H1 (cell line): ENCODE results near the gene COL20A1. TPM values are rescaled to one million over a fixed set of nuclear protein-coding genes. Genes with fewer than 3 reads are reported as not detected.

Source experiments
- CBX8 ChIP-seq: fragments of 300-800, 300-1000 bp; sonication (generic); IDR thresholded peaks from 2 replicates; pipeline ENCODE4 v1.7.1; 2016; ENCODE audit warnings: low read depth, low read length, borderline replicate concordance
- CHD1 ChIP-seq: IDR thresholded peaks from 2 replicates; pipeline ENCODE4 v1.6.1; 2012; ENCODE audit warnings: low read depth, low read length, improper control_type of control experiment
- CHD2 ChIP-seq: IDR thresholded peaks from 2 replicates; pipeline ENCODE4 v1.6.1; 2012; ENCODE audit warnings: low read length, improper control_type of control experiment
- CTBP2 ChIP-seq: IDR thresholded peaks from 2 replicates; pipeline ENCODE4 v1.7.0; 2011; ENCODE audit warnings: borderline replicate concordance, mild to moderate bottlenecking, moderate library complexity, mixed read lengths, low read length; ENCODE audit not compliant: insufficient read depth, insufficient read length
- SP4 ChIP-seq: IDR thresholded peaks from 2 replicates; pipeline ENCODE4 v1.6.1; 2012; ENCODE audit warnings: low read length, inconsistent platforms
- TEAD4 ChIP-seq: IDR thresholded peaks from 2 replicates; pipeline ENCODE4 v1.6.1; 2012; ENCODE audit warnings: low read depth, low read length, inconsistent platforms, mixed read lengths
- polyA plus RNA-seq, 7 experiments: library from polyadenylated mRNA; depleted of rRNA in 3 of 7; stranded (reverse) in 5 of 7; unstranded in 2 of 7; fragments of >200 nt in 5 of 7; fragments of 200-250 nt in 2 of 7; gene quantifications; 1 replicate in 5 of 7; 2 replicates in 1 of 7; 4 replicates in 1 of 7; pipeline versions ENCODE4 v1.2.1 to v1.2.3, GENCODE V29; 2011 to 2013; ENCODE audit warnings: missing spikeins in 2 of 7, mixed read lengths in 2 of 7
- total RNA-seq: library from RNA; stranded (reverse); fragmentation: NEBNext Ultra II Directional; extraction: Animal tissue kit (Norgen Biotek cat#: 25700); gene quantifications from 2 replicates; pipeline ENCODE4 v1.2.1, GENCODE V29; 2021
- TF ChIP-seq, protein P1 (sequence below): fragments of 300-600 bp; sonication (generic); IDR thresholded peaks from 2 replicates; pipeline ENCODE4 v1.7.1; 2012; ENCODE audit warnings: low read length, moderate library complexity, mild to moderate bottlenecking, inconsistent platforms; ENCODE audit not compliant: insufficient replicate concordance

Gene COL20A1
- total and polyA plus RNA-seq, 2 of the 8 experiments (the other 6 are each of a cell fraction or from before 2014, with no cell fraction given): 0.19 to 0.21 TPM

DNA sequence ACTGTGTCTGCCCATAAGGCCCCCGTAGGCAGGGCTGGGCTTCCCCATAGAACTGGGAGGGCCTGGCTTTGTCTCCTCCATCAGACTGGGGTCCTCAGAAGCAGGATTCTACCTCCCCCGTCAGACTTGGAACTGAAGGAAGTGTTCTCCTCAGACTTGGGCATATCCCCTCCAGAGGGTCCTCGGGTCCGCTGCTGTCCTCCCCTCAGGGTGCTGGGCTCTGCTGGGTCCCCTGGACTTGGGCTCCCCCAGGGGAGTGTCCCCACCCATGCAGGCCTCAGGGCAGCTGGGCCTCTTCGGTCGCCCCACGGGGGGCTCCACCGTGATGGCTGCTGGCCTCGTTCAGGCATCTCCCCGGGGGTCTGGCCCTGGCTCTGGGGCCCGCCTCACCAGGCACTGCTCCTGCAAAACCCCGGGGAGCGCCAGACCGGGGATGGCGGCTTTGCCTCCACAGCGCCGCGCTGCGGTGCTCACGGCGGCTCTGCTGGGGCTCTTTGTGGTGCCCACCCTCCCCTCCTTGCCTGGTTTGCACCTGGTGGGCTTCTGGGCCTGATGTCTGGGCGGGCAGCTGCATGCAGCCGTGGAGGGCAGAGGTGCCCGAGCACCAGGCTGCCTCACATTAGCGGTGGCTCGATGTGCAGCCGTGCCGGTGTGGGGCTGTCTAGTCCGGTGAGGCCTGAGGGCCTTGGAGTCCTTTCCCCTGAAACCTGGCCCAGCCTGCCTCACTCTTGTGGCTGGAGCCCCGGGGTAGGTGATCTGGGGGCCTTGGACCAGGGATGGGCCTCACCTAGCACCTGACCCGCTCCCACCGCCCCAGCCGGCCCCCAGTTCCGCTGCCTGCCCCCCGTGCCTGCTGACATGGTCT lies 13.9 kb downstream of the COL20A1 start (continued):
- TF ChIP-seq, protein P1, sequence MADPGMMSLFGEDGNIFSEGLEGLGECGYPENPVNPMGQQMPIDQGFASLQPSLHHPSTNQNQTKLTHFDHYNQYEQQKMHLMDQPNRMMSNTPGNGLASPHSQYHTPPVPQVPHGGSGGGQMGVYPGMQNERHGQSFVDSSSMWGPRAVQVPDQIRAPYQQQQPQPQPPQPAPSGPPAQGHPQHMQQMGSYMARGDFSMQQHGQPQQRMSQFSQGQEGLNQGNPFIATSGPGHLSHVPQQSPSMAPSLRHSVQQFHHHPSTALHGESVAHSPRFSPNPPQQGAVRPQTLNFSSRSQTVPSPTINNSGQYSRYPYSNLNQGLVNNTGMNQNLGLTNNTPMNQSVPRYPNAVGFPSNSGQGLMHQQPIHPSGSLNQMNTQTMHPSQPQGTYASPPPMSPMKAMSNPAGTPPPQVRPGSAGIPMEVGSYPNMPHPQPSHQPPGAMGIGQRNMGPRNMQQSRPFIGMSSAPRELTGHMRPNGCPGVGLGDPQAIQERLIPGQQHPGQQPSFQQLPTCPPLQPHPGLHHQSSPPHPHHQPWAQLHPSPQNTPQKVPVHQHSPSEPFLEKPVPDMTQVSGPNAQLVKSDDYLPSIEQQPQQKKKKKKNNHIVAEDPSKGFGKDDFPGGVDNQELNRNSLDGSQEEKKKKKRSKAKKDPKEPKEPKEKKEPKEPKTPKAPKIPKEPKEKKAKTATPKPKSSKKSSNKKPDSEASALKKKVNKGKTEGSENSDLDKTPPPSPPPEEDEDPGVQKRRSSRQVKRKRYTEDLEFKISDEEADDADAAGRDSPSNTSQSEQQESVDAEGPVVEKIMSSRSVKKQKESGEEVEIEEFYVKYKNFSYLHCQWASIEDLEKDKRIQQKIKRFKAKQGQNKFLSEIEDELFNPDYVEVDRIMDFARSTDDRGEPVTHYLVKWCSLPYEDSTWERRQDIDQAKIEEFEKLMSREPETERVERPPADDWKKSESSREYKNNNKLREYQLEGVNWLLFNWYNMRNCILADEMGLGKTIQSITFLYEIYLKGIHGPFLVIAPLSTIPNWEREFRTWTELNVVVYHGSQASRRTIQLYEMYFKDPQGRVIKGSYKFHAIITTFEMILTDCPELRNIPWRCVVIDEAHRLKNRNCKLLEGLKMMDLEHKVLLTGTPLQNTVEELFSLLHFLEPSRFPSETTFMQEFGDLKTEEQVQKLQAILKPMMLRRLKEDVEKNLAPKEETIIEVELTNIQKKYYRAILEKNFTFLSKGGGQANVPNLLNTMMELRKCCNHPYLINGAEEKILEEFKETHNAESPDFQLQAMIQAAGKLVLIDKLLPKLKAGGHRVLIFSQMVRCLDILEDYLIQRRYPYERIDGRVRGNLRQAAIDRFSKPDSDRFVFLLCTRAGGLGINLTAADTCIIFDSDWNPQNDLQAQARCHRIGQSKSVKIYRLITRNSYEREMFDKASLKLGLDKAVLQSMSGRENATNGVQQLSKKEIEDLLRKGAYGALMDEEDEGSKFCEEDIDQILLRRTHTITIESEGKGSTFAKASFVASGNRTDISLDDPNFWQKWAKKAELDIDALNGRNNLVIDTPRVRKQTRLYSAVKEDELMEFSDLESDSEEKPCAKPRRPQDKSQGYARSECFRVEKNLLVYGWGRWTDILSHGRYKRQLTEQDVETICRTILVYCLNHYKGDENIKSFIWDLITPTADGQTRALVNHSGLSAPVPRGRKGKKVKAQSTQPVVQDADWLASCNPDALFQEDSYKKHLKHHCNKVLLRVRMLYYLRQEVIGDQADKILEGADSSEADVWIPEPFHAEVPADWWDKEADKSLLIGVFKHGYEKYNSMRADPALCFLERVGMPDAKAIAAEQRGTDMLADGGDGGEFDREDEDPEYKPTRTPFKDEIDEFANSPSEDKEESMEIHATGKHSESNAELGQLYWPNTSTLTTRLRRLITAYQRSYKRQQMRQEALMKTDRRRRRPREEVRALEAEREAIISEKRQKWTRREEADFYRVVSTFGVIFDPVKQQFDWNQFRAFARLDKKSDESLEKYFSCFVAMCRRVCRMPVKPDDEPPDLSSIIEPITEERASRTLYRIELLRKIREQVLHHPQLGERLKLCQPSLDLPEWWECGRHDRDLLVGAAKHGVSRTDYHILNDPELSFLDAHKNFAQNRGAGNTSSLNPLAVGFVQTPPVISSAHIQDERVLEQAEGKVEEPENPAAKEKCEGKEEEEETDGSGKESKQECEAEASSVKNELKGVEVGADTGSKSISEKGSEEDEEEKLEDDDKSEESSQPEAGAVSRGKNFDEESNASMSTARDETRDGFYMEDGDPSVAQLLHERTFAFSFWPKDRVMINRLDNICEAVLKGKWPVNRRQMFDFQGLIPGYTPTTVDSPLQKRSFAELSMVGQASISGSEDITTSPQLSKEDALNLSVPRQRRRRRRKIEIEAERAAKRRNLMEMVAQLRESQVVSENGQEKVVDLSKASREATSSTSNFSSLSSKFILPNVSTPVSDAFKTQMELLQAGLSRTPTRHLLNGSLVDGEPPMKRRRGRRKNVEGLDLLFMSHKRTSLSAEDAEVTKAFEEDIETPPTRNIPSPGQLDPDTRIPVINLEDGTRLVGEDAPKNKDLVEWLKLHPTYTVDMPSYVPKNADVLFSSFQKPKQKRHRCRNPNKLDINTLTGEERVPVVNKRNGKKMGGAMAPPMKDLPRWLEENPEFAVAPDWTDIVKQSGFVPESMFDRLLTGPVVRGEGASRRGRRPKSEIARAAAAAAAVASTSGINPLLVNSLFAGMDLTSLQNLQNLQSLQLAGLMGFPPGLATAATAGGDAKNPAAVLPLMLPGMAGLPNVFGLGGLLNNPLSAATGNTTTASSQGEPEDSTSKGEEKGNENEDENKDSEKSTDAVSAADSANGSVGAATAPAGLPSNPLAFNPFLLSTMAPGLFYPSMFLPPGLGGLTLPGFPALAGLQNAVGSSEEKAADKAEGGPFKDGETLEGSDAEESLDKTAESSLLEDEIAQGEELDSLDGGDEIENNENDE: no peak
- no peak for TF ChIP-seq SP4
- no peak for TF ChIP-seq CTBP2
- no peak for TF ChIP-seq CHD1
- TF ChIP-seq CHD2: no peak
- TF ChIP-seq TEAD4: no peak
- no peak for TF ChIP-seq CBX8
